Stimulated activated CD8-positive, alpha-beta memory T cell treated with anti-CD3 and anti-CD28 coated beads, Interleukin-7, amount 100 ng/mL, for 1 hour (primary cell): ENCODE measurements around the gene BRAF.
"Not testable (repeated sequence)": the region's sequence is repeated elsewhere in the genome, so short reads cannot be mapped to it uniquely, and the experiment has no call there.

Source experiments
- DNase-seq, 2 donors: peaks; one replicate each; pipeline ENCODE4 v3.0.0-alpha.2; 2020; ENCODE audit warnings: low read depth in 2 of 2

The BRAF gene

DNA sequence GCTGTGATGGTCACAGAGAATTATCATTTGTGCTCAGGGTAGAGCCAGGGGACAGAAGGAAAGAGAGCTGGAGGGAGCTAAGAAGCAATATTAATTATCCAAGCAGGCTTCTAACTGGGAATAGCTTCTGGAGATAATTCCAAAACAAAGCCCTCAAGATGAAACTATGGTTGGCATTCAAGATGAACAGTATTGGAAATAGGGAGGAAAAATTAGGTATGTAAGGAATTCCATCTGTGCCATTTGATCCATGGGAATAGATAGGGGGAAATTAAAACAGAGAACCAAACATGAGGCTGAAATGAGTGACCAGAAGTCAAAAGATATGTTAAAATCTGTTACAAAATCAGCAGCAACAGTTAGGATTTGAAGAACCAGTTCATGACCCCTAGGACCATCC lies 152.9 kb downstream of the BRAF start:
- no peak for DNase-seq

- DNase-seq, result no peak
Measured at GRCh38 chr7:140769852-140770251, 154.9 kb downstream of the BRAF start.

DNA sequence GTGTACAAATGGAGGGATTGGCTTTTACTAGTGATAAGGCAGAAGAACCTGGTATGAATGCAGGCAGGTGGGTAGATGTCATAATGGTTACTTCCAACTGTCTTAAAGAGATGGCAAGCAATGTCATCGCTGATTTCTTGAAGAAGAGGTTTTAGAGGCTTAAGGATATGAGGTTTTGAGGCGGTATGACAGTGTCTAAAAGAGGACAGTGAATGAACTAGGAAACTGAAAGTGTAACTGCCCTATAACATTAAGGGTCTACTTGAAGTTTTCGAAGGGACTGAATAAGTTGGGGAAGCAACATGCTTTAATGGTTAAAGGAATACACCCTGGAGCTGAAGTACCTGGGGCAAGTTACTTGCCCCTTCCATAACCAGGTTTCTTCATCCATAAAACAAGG lies 157.3 kb downstream of the BRAF start:
- no peak for DNase-seq

DNA sequence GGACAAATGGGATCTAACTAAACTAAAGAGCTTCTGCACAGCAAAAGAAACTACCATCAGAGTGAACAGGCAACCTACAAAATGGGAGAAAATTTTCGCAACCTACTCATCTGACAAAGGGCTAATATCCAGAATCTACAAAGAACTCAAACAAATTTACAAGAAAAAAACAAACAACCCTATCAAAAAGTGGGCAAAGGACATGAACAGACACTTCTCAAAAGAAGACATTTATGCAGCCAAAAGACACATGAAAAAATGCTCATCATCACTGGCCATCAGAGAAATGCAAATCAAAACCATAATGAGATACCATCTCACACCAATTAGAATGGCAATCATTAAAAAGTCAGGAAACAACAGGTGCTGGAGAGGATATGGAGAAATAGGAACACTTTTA lies 159.3 kb downstream of the BRAF start:
- not testable (repeated sequence) for DNase-seq

GRCh38 chr7:140763166-140763565 lies 161.6 kb downstream of the BRAF start:
- DNase-seq, result not testable (repeated sequence)

GRCh38 chr7:140761375-140761774 lies 163.4 kb downstream of the BRAF start:
- not testable (repeated sequence) for DNase-seq

GRCh38 chr7:140754506-140754905 lies 170.2 kb downstream of the BRAF start:
- DNase-seq, result no peak

GRCh38 chr7:140752533-140752932 lies 172.2 kb downstream of the BRAF start:
- DNase-seq, result no peak

DNA sequence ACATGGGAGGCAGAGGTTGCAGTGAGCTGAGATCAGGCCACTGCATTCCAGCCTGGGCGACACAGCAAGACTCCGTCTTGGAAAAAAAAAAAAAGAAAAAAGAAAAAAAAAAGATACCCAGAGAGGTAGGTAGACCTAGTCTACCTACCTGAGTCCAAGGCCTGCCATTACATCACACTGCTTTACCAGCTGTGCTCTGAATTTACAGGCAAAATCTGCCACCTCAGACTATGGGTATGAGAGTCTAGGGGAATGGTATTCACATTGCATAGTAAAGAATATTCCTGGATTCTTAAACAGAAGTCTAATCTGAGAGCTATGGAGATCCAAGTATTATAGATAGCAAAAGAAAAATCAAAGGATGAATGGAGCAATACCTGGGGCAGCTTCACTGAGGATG lies 178.0 kb downstream of the BRAF start:
- DNase-seq, result no peak

DNA sequence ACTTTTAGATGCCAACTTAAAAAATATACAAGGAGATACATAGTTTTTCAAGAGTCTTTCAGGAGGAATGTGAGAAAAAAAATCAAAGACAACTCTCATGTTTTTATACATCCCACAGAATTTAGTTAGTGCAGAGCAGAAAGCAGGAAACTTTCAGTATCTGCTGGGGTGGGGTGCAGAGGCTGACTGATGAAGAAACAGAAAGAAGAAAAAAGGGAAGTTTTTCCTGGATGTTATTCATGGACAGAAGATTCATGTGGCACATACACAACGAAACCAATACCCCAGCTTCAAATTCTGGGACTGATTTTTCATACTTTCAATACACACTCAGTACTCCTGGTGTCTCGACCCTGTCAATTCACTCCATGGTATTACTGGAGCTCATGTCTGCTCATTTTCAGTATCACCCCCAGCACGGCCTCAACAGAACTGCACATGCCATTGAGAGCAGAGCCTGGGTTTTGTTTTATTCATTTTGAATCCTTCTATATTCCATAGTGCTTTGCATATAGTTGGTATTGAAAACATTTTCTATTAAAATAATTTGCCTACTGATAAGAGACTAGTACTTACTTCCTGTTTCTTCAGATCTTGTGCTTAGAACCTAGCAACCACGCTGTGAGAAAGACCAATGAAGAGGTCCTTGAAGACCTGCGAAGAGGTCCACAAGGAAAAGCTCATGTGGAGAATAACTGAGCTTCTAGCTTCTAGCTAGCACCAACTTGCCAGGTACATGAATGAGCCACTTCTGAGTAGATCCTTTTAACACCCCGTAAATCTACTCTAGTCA lies 179.3 kb downstream of the BRAF start:
- DNase-seq, result no peak

- DNase-seq, result no peak
Measured at GRCh38 chr7:140744005-140744404, 180.7 kb downstream of the BRAF start.

DNA sequence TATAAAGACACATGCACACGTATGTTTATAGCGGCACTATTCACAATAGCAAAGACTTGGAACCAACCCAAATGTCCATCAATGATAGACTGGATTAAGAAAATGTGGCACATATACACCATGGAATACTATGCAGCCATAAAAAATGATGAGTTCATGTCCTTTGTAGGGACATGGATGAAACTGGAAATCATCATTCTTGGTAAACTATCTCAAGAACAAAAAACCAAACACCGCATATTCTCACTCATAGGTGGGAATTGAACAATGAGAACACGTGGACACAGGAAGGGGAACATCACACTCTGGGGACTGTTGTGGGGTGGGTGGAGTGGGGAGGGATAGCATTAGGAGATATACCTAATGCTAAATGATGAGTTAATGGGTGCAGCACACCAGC lies 181.5 kb downstream of the BRAF start:
- not testable (repeated sequence) for DNase-seq

DNA sequence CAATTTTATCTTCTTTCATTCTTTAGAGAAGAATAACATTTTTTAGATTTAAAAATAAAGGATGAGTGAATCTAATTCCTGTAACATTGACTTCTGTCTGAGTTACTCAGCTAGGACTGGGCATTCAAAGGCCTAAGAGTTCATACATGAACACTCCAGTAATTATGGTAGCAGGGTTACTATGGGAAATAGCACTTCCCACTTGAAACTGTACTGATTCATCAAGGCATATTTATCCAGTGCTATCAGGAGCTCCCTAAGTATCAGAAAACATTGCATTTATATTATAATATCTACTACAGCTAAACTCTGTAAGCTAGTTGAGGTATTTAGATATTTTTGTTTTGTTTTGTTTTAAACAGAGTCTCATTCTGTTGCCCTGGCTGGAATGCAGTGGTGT lies 186.4 kb downstream of the BRAF start:
- DNase-seq, result no peak

DNA sequence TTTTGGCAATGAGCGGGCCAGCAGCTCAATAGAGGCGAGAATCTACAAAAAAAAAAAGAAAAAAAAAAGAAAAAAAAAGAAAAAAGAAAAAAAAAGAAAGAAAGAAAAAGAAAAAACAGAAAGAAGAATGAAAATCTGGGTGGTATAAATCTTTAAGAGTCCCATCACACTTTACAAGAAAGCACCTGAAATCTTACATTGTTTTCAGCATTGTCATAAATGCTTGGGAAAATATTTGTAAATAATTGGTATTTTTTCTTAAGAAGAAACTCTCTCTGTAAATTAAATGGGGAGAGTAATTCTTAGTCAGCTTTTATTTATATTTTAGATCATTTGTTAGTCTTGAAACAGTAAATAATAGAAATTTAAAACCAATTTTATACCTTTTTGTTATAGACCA lies 190.0 kb downstream of the BRAF start:
- no peak for DNase-seq

DNA sequence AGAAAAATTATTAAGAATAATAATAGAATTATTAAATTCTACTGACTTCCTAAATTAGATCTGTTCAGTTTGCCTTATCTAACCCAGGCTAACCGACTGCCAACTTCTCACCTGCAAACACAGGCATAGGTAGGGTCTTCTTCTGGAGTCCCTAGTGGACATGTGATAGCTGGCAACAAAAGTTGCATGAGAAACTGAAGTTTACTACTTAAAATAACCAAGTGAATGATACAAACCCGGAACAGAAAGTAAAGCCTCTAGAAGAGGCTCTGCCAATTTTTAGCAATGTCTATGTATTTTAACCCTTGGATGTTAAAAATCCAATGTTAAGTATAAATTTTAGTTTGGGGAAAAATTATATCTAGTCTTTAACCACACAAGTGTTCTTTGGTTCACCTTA lies 190.6 kb downstream of the BRAF start:
- DNase-seq, result no peak

DNA sequence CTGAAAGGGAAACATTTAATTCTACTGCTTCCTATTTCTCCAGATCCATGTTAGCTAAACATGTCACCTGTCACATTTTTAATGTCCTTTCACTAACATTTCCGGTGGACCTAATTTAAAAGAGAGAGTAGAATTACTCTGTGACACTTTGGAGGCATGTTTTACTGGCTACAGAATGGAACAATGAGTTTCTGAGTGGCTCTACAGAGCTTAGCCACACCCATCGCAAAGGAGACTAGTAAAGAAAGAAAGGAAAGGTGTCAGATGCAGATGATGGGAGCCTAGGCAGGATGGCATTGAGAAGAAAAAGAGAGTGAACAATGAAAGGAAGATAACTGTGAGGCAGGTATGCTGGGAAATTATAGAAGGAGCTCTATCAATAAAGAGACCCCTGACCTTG lies 192.3 kb downstream of the BRAF start:
- DNase-seq, result no peak

DNA sequence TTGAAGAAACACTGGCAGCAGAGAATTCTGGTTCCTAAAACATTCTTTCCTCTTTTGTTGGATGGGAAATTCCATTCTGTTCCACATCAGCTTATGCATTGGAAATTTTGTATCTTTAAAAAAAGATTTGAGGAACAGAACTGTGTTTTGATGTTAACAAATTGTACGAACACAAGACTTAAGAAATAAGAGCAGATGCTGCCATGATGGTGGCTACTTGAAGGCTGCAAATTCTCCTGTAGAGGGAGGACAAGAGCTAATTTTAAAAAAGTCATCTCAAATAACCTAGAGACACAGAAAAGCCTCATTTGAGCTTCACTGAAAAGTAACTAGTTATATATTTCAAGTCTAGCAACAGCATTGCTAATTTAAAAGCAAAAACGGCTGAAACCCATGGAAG lies 198.4 kb downstream of the BRAF start:
- no peak for DNase-seq

- no peak for DNase-seq
Measured at GRCh38 chr7:140724706-140725105, 200.0 kb downstream of the BRAF start.

- DNase-seq, result no peak
Measured at GRCh38 chr7:140723574-140723973, 201.2 kb downstream of the BRAF start.

DNA sequence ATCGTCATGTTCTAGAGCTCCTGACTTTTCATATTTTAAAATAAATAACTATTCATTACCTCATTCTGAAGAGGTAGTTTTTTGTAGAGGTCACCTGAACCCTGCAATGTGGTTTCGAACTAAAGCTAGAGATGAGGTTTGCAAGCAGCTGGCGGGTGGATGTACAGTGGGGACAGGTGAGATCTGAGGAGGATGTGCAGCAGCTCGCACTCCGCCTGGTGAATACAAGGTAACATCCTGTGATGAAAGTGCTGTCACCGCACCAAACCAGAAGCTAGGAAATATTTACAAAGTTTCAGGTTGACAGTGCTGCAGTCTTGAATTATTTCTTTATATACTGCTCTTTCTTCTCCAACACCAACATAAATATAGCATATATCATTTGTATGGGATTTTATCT lies 201.7 kb downstream of the BRAF start:
- DNase-seq, result no peak

DNA sequence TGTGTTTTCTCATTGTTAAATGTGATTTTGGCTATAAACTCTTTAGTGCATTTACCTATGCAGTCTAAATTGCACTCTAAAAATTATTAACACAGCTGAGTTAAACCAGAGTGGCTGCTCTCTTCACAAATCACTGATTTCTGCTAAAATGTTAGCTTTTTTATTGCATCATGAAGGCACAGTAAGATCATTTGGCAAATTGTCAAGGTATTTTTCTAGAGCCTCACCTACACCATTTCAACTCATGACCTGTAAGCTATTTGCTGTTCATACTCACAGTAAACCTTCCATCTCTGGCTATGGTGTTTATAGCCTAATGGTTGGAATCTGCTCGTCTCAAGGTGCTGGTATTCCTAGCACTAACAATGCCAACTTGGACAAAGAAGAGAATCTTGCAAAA lies 202.5 kb downstream of the BRAF start:
- no peak for DNase-seq

- DNase-seq, result no peak
Measured at GRCh38 chr7:140719721-140720120, 205.0 kb downstream of the BRAF start.

- no peak for DNase-seq
Measured at GRCh38 chr7:140714331-140715040, 210.2 kb downstream of the BRAF start.
